Left forelimb (tissue), 1 donor: ENCODE measurements around the gene PRMT2.
"Not testable (repeated sequence)": the region's sequence is repeated elsewhere in the genome, so short reads cannot be mapped to it uniquely, and the experiment has no call there.

ENCODE experiments used
- DNase-seq: peaks from one replicate; pipeline ENCODE4 v3.0.0-alpha.2; 2018; ENCODE audit warnings: low spot score

Gene PRMT2

GRCh38 chr21:46668904-46669303, 33.4 kb downstream of the PRMT2 start:
- DNase-seq, result not testable (repeated sequence)

- DNase-seq, result no peak
Measured at GRCh38 chr21:46674430-46675007, 39.0 kb downstream of the PRMT2 start.

GRCh38 chr21:46675595-46676280, 40.3 kb downstream of the PRMT2 start:
- no peak for DNase-seq

GRCh38 chr21:46676542-46676941, 41.1 kb downstream of the PRMT2 start:
- DNase-seq, result not testable (repeated sequence)

- not testable (repeated sequence) for DNase-seq
Measured at GRCh38 chr21:46681593-46681992, 46.1 kb downstream of the PRMT2 start.

GRCh38 chr21:46698652-46699051, 63.2 kb downstream of the PRMT2 start:
- DNase-seq, result not testable (repeated sequence)

DNA sequence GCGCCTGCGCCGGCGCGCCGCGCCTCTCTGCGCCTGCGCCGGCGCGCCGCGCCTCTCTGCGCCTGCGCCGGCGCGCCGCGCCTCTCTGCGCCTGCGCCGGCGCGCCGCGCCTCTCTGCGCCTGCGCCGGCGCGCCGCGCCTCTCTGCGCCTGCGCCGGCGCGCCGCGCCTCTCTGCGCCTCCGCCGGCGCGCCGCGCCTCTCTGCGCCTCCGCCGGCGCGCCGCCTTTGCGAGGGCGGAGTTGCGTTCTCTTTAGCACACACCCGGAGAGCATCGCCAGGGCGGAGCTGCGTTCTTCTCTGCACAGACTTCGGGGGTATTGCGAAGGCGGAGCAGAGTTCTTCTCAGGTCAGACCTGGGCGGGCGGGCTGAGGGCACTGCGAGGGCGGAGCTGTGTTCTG, 63.6 kb downstream of the PRMT2 start:
- not testable (repeated sequence) for DNase-seq
